Keratinocyte (primary cell): ENCODE results near the gene DAGLA. TPM values are rescaled to one million over a fixed set of nuclear protein-coding genes. Genes with fewer than 3 reads are reported as not detected.
A peak's percentile ranks its signal among the peaks of the same experiment; 100 is the strongest.

ENCODE experiments used
- DNase-seq: peaks from one replicate; pipeline ENCODE4 v3.0.0-alpha.2; 2011; ENCODE audit warnings: low read depth, missing footprints, low spot score
- FAIRE-seq: peaks from 2 replicates; lab custom pipeline; 2011; peaks lifted over from hg19 to GRCh38; lab: Jason Lieb, UNC
- H2AFZ ChIP-seq: 2 replicates; pipeline ENCODE4 v1.6.0; 2012; ENCODE audit warnings: low read length, control low read depth, inconsistent platforms; ENCODE audit not compliant: control insufficient read depth
- H3K27ac ChIP-seq: 2 replicates; pipeline ENCODE4 v1.5.1; 2011; ENCODE audit warnings: low read length; ENCODE audit not compliant: control insufficient read depth, insufficient read depth
- H3K27me3 ChIP-seq: 3 replicates; pipeline ENCODE4 v1.6.0; 2011; ENCODE audit warnings: low read length; ENCODE audit not compliant: control insufficient read depth, insufficient read depth; ENCODE audit errors: extremely low read depth
- H3K36me3 ChIP-seq, 2 experiments: 2 replicates in 1 of 2; 3 replicates in 1 of 2; pipeline ENCODE4 v1.5.1; 2011; ENCODE audit warnings: low read length in 2 of 2, mild to moderate bottlenecking in 1 of 2; ENCODE audit not compliant: control insufficient read depth in 2 of 2, insufficient read depth in 2 of 2; ENCODE audit errors: extremely low read depth in 1 of 2
- H3K4me1 ChIP-seq: 3 replicates; pipeline ENCODE4 v1.5.1; 2011; ENCODE audit warnings: low read length; ENCODE audit not compliant: control insufficient read depth, insufficient read depth; ENCODE audit errors: extremely low read depth
- H3K4me2 ChIP-seq: 3 replicates; pipeline ENCODE4 v1.6.0; 2011; ENCODE audit warnings: low read depth, low read length; ENCODE audit not compliant: control insufficient read depth, insufficient read depth; ENCODE audit errors: extremely low read depth
- H3K4me3 ChIP-seq, 3 experiments: fragments of 200-600 bp in 1 of 3; sonication (generic) in 1 of 3; 2 replicates in 2 of 3; 3 replicates in 1 of 3; pipeline ENCODE4 v1.5.1; 2011 to 2016; ENCODE audit warnings: low read length in 3 of 3, mild to moderate bottlenecking in 3 of 3, control low read depth in 2 of 3, inconsistent platforms in 1 of 3, low read depth in 1 of 3, mixed read lengths in 1 of 3, mixed run types in 1 of 3, moderate library complexity in 1 of 3; ENCODE audit not compliant: control insufficient read depth in 2 of 3, insufficient read depth in 2 of 3; ENCODE audit errors: extremely low read depth in 1 of 3
- H3K79me2 ChIP-seq: 2 replicates; pipeline ENCODE4 v1.6.0; 2012; ENCODE audit warnings: low read length; ENCODE audit not compliant: control insufficient read depth, insufficient read depth
- H3K9ac ChIP-seq: 3 replicates; pipeline ENCODE4 v1.6.0; 2011; ENCODE audit warnings: low read length; ENCODE audit not compliant: control insufficient read depth, insufficient read depth; ENCODE audit errors: extremely low read depth
- H3K9me1 ChIP-seq: 3 replicates; pipeline ENCODE4 v1.6.0; 2011; ENCODE audit warnings: low read length; ENCODE audit not compliant: control insufficient read depth, insufficient read depth; ENCODE audit errors: extremely low read depth
- H3K9me3 ChIP-seq: 2 replicates; pipeline ENCODE4 v1.5.1; 2012; ENCODE audit warnings: low read depth, low read length; ENCODE audit not compliant: control insufficient read depth
- H4K20me1 ChIP-seq: 3 replicates; pipeline ENCODE4 v1.6.0; 2011; ENCODE audit warnings: low read length; ENCODE audit not compliant: control insufficient read depth, insufficient read depth; ENCODE audit errors: extremely low read depth
- CTCF ChIP-seq, 3 experiments: IDR thresholded peaks in 1 of 3; conservative IDR thresholded peaks in 1 of 3; optimal IDR thresholded peaks in 1 of 3; 2 replicates in 2 of 3; 3 replicates in 1 of 3; pipeline versions ENCODE3 to v1.5.1; 2011; ENCODE audit warnings: low read length in 3 of 3, mild to moderate bottlenecking in 3 of 3, moderate library complexity in 2 of 3, control low read depth in 1 of 3, inconsistent platforms in 1 of 3; ENCODE audit not compliant: insufficient read depth in 2 of 3; ENCODE audit errors: extremely low read depth in 1 of 3
- EZH2 ChIP-seq: IDR thresholded peaks from one replicate; pipeline ENCODE4 v1.6.1; 2012; ENCODE audit warnings: inconsistent platforms, mild to moderate bottlenecking, low read length, moderate library complexity
- dilution Hi-C: fragments of 300-500 bp; cut with MboI; formaldehyde crosslinking; loops from one replicate; pipeline ENCODE4 v1.7.0; 2020; ENCODE audit warnings: low sequenced_read_pairs; ENCODE audit not compliant: extremely low pct_ligation_motif_present
- polyA plus RNA-seq, 5 experiments: library from polyadenylated mRNA; depleted of rRNA in 3 of 5; stranded (reverse) in 3 of 5; stranded (forward) in 1 of 5; unstranded in 1 of 5; fragments of >200 nt; gene quantifications; 1 replicate in 1 of 5; 2 replicates in 3 of 5; 3 replicates in 1 of 5; pipeline versions ENCODE4 v1.2.1 to v1.2.3, GENCODE V29; 2011 to 2012; ENCODE audit warnings: missing spikeins in 2 of 5, low read depth in 1 of 5, low replicate concordance in 1 of 5

The DAGLA gene
- polyA plus RNA-seq, 1 donor (not counting 4 experiments of a cell fraction or from before 2014, with no cell fraction given): 0.03 TPM

DNA sequence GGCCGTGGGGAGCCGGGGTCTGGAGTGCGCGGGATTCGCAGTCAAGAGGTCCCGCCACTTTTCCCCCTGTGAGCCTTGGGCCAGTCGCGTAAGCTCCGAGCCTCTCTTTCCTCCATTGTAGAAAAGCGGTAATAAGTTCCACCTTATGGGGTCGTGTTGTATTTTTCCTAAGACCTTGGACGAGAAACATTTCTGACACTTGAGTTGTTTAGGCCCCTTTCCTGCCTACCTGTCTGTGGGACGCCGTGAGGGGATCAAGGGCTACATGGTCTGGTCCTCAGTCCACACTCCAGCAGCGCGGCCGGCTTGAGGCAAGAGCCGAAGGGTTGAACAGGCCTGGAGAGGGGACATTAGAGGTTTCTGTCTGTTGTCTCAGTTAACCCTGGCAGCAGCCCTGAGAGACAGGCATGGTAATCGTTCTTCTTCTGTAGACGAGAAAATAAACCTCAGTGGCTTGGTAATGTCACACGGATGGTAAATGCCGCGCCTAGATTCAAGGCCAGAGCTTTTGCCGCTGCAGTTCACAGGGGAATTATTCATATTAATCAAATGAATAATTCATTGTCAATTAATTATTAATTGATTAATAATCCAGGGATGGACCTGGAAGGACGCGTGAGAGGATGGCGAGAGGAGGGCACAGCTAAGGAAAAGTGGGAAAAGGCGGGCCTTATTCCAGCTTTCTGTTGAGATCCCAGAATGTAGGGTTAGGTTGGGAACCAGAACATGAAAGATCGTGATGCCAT lies 113.1 kb downstream of the DAGLA start:
- TF ChIP-seq CTCF (optimal IDR thresholded peaks at IDR 0.05 in 1 of 3, IDR thresholded peaks at IDR 0.05 in 1 of 3, conservative IDR thresholded peaks at IDR 0.05 in 1 of 3; ENCODE audit: extremely low read depth in 1 of 3, insufficient read depth in 2 of 3, low read length in 3 of 3) (no peak), EZH2 (no peak)
- H3K4me2 ChIP-seq: peak overlapping the region; percentile 80
- H3K9me1 ChIP-seq: no peaks in the 10 kb centered on the region
- peak overlapping the region; percentile 83 to 99 (median 95) for H3K4me3 ChIP-seq
- peak overlapping the region; percentile 100 for H2AFZ ChIP-seq
- H3K27ac ChIP-seq: peak overlapping the region; percentile 100
- H4K20me1 ChIP-seq: peaks cover 6% of the 10 kb centered on the region
- H3K79me2 ChIP-seq: peaks cover 64% of the 10 kb centered on the region
- FAIRE-seq (no peak), DNase-seq (no peak)
- peak overlapping the region; percentile 100 for H3K9ac ChIP-seq
- no peaks in the 10 kb centered on the region for H3K9me3 ChIP-seq
- dilution Hi-C loops: no loop called here
- H3K4me1 ChIP-seq: peaks cover 11% of the 10 kb centered on the region
- H3K36me3 ChIP-seq: peaks cover 18 to 26% of the 10 kb centered on the region in 2 experiments
- H3K27me3 ChIP-seq: no peaks in the 10 kb centered on the region

- H3K4me2 ChIP-seq: peak overlapping the region; percentile 80
- peaks cover 6% of the 10 kb centered on the region for H4K20me1 ChIP-seq
- no peak for FAIRE-seq
- H3K9me1 ChIP-seq: no peaks in the 10 kb centered on the region
- H3K9ac ChIP-seq: peak overlapping the region; percentile 100
- H3K27me3 ChIP-seq: no peaks in the 10 kb centered on the region
- no peak overlapping the region for H2AFZ ChIP-seq
- peaks cover 11% of the 10 kb centered on the region for H3K4me1 ChIP-seq
- H3K27ac ChIP-seq: peak overlapping the region; percentile 100
- no peak for DNase-seq
- peaks cover 16 to 20% of the 10 kb centered on the region in 2 experiments for H3K36me3 ChIP-seq
- peak overlapping the region; percentile 83 to 99 (median 95) for H3K4me3 ChIP-seq
- no peaks in the 10 kb centered on the region for H3K9me3 ChIP-seq
- TF ChIP-seq EZH2: no peak
- TF ChIP-seq CTCF (optimal IDR thresholded peaks at IDR 0.05 in 1 of 3, IDR thresholded peaks at IDR 0.05 in 1 of 3, conservative IDR thresholded peaks at IDR 0.05 in 1 of 3; ENCODE audit: extremely low read depth in 1 of 3, insufficient read depth in 2 of 3, low read length in 3 of 3): no peak
- dilution Hi-C loops: no loop called here
- peaks cover 64% of the 10 kb centered on the region for H3K79me2 ChIP-seq
Measured at GRCh38 chr11:61793829-61794204, 113.6 kb downstream of the DAGLA start.
